CD4-positive, alpha-beta T cell treated with Interleukin-6 for 4 hours (primary cell): ENCODE data around the gene RPL6.
"Not testable (repeated sequence)": the region's sequence is repeated elsewhere in the genome, so short reads cannot be mapped to it uniquely, and the experiment has no call there.

Experiments
- DNase-seq: peaks from one replicate; pipeline ENCODE4 v3.0.0-alpha.2; 2020; ENCODE audit warnings: mixed read lengths

RPL6 gene

DNA sequence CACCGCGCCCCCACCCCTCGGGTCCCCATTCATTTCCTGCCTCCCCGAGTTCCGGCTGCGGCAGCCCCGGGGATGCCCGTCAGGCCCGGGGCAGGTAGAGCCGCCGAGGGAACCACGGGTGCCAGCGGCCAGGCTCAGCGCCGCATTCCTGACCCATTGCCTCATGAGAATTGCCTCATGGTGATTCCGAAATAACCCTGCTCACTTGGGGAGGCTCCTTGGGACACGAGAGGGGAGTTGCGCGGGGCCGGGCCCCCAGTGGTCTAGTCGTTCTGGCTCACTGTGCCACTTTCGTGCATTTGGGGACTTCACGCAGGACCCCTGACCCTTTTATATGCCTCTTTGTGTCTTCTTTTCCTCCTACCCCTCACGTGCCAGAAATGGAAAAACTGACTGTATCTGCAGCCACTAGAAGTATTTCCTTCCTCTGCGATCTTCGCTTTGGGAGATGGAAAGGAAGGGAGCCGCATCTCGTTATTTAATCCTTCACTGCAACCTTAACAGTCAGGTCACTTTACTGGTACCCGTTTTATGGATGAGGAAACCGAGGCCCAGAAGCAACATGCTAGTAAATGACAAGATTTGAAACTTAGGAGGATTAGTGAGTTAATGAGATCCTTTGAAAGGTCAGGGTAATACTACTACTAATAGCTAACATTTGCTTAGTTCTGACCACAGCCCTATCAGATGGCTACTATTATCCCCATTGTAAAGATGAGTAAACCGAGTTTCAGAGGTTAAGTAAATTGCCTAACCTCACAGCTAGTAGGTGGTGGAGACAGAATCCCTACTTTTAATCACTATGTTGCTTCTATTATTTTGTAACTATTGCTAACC is 10.1 kb upstream of the RPL6 start:
- no peak for DNase-seq

DNA sequence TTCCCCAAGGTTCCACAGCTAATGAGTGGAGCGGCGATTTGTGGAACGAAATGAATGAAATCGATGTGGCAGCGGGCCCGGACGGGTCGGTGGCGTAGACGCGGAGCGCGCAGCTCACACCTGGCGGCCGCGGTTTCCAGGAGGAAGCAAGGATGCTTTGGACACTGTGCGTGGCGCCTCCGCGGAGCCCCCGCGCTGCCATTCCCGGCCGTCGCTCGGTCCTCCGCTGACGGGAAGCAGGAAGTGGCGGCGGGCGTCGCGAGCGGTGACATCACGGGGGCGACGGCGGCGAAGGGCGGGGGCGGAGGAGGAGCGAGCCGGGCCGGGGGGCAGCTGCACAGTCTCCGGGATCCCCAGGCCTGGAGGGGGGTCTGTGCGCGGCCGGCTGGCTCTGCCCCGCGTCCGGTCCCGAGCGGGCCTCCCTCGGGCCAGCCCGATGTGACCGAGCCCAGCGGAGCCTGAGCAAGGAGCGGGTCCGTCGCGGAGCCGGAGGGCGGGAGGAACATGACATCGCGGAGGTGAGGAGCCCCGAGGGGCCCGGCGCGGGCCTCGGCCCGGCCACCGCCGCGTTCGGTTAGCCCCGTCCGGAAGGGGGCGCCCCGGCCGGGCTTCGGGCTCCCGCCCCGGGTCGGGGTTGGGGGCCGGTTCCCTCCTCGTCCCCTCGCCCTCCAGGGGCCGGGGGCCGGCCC is 9.3 kb upstream of the RPL6 start, which contains the start of gene PTPN11:
Gene PTPN11 (plus strand): TSS at position 340 of the 689 bp plus-strand sequence. CDS start 165 bp downstream, at position 505.
- peak; percentile 87 for DNase-seq

DNA sequence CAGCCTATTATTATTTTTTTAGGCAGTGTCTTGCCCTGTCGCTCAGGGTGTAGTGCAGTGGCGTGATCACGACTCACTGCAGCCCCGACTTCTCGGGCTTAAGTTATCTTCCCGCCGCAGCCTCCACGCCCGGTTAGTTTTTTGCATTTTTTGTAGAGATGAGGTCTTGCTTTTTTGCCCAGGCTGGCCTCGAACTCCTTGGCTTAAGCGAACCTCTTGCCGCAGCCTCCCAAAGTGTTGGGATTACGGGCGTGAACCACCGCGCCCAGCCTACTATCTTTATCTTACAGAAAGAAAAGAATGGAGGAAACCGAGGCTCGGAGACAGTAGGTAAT is 8.8 kb upstream of the RPL6 start:
- DNase-seq = no peak

DNA sequence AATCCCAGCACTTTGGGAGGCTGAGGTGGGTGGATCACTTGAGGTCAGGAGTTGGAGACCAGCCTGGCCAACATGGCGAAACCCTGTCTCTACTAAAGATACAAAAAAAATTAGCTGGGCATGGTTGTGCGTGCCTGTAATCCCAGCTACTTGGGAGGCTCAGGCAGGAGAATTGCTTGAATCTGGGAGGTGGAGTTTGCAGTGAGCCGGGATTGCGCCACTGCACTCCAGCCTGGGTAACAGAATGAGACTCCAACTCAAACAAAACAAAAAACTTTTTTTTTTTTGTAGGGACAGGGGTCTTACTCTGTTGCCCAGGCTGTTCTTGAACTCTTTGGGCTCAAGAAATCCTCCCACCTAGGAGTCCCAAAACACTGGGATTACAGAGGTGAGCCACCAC is 6.1 kb upstream of the RPL6 start:
- not testable (repeated sequence) for DNase-seq

DNA sequence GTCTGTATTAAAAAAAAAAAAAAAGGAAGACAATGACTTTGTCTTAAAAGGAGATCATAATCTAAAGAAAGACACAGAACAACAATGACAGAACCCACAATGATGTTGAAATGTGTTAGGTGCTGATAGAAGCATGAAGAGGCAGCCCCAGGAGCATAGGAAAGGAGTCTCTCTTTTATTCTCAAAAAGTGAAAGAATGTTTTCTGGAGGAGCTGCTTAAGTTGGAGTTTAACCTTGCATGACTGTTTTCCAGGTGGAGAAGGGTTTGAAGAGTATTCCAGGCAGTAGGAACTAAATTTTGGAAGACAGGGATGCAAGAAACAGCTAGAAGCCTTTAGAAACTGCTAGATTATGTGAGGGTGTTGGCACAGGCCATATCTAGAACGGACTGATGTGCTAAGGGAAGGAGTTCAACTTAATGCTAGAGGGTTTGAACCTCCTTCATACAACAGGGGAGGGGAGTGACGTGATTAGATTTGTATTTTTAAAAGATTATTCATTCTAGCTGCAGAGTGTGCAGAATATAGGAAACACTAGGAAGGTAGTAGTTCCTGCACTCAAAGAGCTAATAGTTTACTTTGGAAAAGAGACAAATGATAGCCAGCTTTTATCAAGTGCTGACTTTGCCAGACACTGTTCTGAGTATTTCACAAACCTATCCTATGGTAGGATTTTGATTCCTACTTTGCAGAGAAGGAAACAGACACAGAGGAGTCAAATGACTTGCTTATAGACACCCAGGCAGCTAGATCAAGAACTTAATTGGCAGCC is 4.6 kb upstream of the RPL6 start:
- DNase-seq = no peak

DNA sequence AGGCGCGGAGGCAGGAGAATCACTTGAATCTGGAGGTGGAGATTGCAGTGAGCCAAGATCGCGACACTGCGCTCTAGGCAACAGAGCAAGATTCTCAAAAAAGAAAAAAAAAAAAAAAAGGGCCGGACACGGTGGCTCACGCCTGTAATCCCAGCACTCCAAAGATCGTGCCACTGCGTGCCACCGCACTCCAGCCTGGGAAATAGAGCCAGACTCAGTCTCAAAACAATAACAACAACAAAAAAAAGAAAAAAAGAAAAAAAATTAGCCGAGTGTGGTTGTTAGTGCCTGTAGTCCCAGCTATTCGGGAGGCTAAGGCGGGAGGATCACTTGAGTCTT is 470 bp upstream of the RPL6 start:
- no peak for DNase-seq

DNA sequence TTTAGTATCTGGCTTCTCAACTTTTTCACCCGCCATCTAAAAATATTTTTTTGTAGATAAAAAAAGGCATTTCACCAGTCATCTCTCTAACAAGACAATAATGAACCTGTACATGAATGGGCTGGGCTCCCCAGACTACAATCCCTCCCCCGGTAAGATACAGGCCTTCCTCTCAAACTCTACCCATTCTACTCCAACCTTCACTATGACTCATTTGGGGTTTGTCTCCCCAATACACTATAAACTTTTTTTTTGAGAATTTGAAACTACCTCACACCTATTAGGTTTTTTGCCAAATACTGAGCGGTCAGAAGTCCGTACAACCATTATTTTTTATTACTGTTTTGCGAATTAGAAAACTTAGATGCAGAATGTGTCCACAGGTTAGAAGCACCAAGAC is 784 bp downstream of the RPL6 start:
- DNase-seq = peak; percentile 29

DNA sequence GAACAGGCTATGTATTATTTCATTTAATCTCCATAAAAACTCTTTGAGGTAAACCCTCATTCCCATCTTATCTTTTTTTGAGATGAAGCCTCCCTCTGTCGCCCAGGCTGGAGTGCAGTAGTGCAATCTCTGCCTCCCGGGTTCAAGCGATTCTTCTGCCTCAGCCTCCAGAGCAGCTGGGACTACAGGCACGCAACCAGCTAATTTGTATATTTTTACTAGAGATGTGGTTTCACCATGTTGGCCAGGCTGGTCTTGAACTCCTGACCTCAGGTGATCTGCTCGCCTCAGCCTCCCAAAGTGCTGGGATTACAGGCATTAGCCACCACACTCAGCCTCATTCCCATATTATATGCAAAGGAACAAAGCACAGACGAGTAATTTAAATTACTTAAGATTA is 1.7 kb downstream of the RPL6 start:
- not testable (repeated sequence) for DNase-seq

DNA sequence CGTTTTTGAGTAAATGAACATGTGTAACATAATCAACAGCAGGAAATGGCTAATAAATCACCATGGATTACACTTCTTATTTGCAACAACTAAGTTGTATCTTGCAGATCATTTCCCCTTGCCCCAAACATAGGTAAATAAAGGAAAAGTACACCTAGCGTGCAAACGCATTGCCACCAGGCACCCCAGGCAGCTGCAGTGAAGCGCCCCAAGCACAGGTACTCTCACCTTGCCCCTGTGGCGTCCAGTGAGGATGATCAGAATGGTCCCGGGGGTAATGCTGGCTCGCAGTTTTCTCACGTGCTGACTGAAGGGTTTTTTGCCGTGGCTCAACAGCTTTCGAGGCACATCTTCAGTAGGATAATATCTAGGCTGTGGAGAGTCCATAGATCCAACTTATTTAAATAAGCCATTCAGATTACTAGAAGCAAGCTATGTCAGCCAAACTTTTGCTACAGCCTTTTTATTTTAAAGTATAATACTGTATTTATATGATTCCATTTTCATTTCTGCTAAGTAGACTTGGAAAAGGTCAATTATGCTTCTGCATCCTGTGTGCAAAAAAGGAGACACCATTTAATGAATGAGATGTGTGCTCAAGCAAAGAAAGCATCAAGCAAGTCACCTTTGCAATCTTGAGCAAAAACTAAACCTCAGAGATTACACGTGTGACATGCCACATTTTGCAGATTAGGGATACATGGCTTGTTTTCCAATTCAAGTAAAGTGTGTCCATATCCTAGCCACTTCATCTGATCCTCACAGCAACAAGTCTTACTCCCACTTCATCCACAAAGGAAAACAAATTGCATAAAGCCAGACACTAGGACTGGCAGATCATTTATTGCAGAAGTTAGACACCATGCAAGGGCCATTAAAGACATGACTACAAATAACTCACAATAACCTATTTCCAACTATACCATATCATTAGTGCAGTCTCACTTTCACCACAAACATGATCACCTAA is 2.6 kb downstream of the RPL6 start:
- no peak for DNase-seq

DNA sequence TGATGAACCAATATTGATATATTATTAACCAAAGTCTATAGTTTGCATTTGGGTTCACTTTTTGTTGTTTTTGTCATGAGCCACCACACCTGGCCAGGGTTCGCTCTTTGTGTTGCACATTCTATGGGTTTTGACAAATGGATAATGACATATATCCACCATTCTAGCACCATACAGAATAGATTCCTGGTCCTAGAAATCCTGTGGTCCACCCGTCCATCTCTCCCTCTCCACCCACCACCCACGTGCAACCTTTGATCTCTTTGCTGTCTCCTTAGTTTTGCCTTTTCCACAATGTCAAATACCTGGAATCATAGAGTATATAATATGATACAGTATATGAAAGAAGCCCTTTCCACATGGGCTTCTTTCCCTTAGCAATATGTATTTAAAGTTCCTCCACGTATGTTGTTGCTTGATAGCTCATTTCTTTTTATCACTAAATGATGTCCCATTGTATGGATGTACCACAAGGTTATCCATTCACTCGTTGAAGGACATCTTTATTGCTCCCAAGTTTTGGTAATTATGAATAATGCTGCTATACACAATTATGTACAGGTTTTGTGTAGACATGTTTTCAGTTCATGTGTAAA is 7.4 kb downstream of the RPL6 start:
- DNase-seq = no peak

DNA sequence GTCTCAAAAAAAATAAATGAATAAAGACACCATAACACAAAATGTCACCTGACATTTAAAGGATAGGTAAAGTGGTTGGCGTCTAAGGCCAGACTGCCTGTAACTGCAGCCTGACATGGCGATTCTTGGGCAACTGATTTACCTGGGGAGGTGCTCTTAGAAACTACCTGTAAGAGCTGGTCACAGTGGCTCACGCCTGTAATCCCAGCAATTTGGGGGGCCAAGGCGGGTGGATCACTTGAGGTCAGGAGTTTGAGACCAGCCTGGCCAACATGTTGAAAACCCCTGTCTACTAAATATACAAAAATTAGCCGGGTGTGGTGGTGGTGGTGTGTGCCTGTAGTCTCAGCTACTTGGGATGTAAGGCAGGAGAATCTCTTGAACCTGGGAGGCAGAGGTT is 8.4 kb downstream of the RPL6 start:
- no peak for DNase-seq

DNA sequence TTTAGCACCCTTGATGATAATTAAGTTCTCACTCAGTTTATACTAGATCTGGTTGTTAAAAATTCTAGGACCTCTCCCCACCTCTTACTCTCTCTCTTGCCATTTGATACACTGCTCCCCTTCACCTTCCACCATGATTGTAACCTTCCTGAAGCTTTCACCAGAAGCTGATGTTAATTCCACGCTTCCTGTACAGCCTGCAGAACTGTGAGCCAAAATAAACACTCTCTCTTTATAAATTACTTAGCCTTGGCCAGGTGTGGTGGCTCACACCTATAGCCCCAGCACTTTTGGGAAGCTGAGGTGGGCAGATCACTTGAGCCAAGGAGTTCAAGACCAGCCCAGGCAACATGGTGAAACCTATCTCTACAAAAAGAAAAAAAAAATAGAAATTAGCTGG is 16.1 kb downstream of the RPL6 start:
- no peak for DNase-seq

DNA sequence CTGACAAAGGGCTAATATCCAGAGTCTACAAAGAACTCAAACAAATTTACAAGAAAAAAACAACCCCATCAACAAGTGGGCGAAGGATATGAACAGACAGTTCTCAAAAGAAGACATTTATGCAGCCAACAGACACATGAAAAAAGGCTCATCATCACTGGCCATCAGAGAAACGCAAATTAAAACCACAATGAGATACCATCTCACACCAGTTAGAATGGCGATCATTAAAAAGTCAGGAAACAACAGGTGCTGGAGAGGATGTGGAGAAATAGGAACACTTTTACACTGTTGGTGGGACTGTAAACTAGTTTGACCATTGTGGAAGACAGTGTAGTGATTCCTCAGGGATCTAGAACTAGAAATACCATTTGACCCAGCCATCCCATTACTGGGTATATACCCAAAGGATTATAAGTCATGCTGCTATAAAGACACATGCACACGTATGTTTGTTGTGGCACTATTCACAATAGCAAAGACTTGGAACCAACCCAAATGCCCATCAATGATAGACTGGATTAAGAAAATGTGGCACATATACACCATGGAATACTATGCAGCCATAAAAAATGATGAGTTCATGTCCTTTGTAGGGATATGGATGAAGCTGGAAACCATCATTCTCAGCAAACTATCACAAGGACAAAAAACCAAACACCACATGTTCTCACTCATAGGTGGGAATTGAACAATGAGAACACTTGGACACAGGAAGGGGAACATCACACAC is 19.3 kb downstream of the RPL6 start:
- DNase-seq = not testable (repeated sequence)

DNA sequence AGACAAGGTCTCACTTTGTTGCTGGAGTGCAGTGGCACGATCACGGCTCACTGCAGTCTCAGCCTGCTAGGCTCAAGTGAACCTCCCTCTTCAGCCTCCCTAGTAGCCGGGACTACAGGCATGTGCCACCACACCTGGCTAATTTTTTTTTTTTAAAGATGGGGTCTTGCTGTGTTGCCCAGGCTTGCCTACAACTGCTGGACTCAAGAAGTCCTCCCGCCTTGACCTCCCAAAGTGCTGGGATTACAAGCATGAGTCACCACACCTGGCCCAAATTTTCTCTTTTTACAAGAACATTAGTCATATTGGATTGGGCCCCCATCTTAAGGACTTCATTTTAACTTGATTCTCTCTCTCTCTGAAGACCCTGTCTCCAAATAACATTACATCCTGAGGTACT is 20.2 kb downstream of the RPL6 start:
- no peak for DNase-seq

DNA sequence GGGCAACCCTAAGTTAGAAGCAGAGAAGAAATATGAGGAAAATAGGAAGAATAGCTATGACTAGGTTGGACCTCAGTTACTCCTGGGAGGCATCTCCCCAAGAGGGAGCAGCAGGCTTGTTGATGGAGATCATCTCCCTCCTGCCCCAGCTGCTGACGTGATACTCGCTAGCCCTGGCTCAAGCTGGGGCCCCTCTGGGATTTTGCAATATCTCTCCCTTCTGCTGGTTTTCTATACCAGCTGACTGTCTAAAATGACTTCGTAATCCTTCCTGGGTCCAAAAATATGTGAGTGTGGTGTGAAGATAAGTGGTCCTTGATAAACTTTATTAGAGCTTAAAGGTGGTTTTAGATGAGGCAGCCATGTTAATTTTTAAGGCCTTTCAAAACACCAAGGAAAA is 22.7 kb downstream of the RPL6 start:
- no peak for DNase-seq

DNA sequence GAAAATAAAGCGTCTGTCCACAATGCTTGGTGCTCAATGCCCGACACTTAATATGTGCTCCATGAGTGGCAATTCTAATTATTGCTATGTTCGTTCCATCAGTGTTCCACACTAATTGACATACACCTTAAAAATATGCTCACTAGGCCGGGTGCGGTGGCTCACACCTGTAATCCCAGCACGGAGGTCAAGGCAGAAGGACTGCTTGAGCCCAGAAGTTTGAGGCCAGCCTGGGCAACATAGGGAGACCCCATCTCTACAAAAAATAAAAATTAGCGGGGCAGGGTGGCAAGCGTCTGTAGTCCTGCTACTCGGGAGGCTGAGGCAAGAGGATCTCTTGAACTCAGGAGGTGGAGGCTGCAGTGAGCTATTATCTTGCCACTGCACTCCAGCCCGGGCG is 26.5 kb downstream of the RPL6 start:
- DNase-seq = no peak

DNA sequence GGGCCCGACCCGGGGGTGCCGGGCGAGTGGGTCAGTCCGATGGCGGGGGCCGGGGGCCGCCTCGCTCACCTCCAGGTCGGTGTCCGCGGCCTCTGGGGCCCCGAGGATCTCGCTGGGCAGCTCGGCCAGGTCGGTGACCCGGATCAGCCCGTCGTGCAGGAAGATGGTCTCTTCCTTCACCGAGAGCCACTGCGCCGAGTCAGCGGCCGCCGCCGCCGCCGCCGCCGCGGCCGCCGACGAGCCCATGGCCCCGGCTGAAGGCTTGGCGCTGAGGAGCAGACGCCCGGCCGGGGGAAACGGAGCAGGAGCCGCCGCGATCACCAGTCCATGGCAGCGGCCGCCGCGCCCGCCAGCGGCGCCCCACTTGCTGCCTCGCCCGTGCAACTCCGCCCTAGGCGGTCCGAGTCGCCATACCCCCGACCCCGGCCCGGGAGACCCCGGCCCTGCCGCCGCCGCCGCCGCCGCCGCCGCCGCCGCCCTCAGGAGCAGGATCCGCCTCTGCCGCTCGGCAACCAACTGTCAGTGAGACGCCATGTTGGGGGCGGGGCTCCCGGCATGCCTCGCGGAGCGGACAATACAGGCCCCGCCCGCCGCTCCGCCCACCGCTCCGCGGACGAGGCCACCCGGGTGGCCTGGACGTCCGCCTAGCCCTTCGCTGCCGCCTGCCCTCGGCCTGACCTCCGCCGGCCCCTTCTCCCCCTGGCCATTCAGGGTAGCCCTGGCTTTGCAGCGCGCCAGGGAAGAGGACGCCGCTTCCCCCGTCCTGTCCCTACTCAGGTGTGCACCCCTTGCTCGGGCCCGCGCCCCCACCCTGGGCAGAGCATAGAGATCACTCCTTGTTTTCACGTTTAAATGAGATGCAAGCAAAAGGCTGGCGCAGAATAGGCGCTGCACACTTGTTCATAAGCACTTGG is 27.3 kb downstream of the RPL6 start, which contains the start of gene HECTD4:
Gene HECTD4 (minus strand): TSS at position 549 of the 914 bp plus-strand sequence. CDS start 303 bp downstream, at position 246.
- DNase-seq = peak; percentile 97

DNA sequence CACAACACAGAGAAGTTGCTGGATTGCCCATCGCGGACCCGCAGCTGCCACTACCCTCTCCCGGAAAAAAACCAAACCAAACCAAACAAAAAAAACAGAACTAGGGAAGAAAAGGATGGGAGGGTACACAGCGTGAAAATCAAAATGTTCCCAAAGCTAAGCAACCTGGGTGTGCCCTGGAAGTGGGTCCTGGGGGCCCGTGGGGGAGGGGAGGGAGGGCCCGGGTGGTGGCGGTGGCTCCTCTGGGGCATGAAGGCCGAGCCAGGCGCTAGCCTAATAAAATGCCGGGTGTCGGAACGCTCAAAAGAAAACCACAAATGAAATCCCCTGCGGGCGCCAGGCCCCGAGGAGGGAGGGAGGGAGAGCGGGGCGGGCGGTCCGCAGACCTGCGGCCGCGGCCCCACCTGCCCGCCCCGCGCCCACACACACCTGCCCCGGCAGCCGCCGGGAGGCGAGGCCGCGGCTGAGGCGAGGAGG is 28.0 kb downstream of the RPL6 start:
- DNase-seq = peak; percentile 22

DNA sequence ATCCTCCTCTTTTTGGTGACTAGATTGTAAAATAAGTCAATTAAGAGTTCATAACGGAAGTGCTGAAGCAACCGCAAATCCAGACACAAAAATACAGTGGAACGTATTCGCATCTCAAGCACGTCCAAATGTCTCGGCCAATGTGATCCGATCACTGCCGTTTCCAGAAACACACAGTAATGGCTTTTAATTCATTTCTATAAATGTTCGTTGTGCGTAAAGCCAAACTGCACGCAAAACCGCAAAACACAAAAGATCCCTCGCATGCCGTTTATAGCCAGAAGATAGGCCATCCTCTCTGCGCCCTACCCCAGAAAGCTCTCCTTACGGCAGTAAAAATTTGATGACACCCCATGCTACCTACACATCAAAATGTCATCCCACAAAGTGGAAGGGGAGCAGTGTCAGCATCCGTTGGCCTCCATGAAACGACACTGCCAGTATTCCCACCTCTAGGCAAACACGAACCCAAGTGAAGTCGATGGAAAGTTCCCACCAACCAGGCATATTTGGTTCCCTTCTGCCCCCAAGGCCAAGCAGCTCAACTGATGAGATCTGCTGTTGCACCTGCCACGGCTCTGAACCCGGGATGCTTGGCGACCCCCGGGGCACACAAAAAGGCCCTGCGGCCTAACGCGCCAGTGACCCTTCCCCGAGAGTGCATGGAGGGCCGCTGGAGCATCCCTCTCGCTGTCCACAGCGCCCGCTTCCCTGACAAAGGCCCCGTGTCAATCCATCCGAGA is 28.6 kb downstream of the RPL6 start:
- no peak for DNase-seq
